Activated T-helper 17 cell treated with anti-CD3 and anti-CD28 coated beads, Interleukin-2, amount 50 U/mL, for 72 hours (primary cell): ENCODE data around the gene NBAS. TPM values are rescaled to one million over a fixed set of nuclear protein-coding genes. Genes with fewer than 3 reads are reported as not detected.
"Not testable (repeated sequence)": the region's sequence is repeated elsewhere in the genome, so short reads cannot be mapped to it uniquely, and the experiment has no call there.

Experiments
- ATAC-seq: fragments of 150-1000 bp; cut with Tn5 transposase; replicated peaks from 2 replicates; pipeline ENCODE4 v1.10.0; 2021; ENCODE audit warnings: mild to moderate bottlenecking, moderate library complexity
- H3K27ac Mint-ChIP-seq: one replicate; pipeline ENCODE4 v1.8.0; 2022; ENCODE audit warnings: mixed read lengths
- H3K27me3 Mint-ChIP-seq: one replicate; pipeline ENCODE4 v1.8.0; 2022; ENCODE audit warnings: mixed read lengths
- H3K36me3 Mint-ChIP-seq: one replicate; pipeline ENCODE4 v1.8.0; 2022; ENCODE audit warnings: low read depth, mild to moderate bottlenecking, mixed read lengths
- H3K4me1 Mint-ChIP-seq: one replicate; pipeline ENCODE4 v1.8.0; 2022; ENCODE audit warnings: mixed read lengths
- H3K4me3 Mint-ChIP-seq: one replicate; pipeline ENCODE4 v1.8.0; 2022; ENCODE audit warnings: mild to moderate bottlenecking, mixed read lengths
- H3K9me3 Mint-ChIP-seq: one replicate; pipeline ENCODE4 v1.8.0; 2022; ENCODE audit warnings: mixed read lengths
- total RNA-seq, 2 donors: library from RNA; stranded (reverse); gene quantifications; one replicate each; pipeline ENCODE4 v1.2.3, GENCODE V29; 2022

The NBAS gene
- total RNA-seq, 2 donors from 2014 or later = 36.3 to 39.5 TPM

DNA sequence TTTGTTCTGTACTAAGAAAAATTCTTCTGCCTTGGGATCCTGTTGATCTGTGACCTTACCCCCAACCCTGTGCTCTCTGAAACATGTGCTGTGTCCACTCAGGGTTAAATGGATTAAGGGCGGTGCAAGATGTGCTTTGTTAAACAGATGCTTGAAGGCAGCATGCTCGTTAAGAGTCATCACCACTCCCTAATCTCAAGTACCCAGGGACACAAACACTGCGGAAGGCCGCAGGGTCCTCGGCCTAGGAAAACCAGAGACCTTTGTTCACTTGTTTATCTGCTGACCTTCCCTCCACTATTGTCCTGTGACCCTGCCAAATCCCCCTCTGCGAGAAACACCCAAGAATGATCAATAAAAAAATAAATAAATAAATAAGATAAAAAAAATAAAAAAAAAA, 18.9 kb downstream of the NBAS start:
- not testable (repeated sequence) for H3K27ac Mint-ChIP-seq
- H3K36me3 Mint-ChIP-seq = peaks cover 64% of the 10 kb centered on the region

DNA sequence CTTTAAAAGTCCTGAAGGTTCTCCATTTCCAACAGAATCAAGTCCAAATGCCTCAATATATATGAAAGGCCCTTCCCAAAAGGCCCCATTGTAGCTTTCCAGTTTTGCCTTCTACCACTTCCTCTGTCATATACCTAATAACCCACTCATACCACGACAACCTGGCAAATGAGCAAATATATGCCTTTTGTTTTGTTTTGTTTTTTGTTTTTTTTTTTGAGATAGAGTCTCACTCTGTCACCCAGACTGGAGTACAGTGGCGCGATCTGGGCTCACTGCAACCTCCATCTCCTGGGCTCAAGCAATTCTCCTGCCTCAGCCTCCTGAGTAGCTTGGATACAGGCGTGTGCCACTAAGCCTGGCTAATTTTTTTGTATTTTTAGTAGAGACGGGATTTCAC, 20.6 kb downstream of the NBAS start:
- peak overlapping the region; percentile 11 for H3K27ac Mint-ChIP-seq
- peaks cover 20% of the 10 kb centered on the region for H3K4me1 Mint-ChIP-seq
- peaks cover 72% of the 10 kb centered on the region for H3K36me3 Mint-ChIP-seq
- not testable (repeated sequence) for H3K27me3 Mint-ChIP-seq, H3K4me3 Mint-ChIP-seq, H3K9me3 Mint-ChIP-seq, ATAC-seq

More for the DNA sequence above, 18.9 kb downstream of the NBAS start:
- not testable (repeated sequence) for H3K27me3 Mint-ChIP-seq, H3K9me3 Mint-ChIP-seq, ATAC-seq, H3K4me3 Mint-ChIP-seq
- peaks cover 17% of the 10 kb centered on the region for H3K4me1 Mint-ChIP-seq

DNA sequence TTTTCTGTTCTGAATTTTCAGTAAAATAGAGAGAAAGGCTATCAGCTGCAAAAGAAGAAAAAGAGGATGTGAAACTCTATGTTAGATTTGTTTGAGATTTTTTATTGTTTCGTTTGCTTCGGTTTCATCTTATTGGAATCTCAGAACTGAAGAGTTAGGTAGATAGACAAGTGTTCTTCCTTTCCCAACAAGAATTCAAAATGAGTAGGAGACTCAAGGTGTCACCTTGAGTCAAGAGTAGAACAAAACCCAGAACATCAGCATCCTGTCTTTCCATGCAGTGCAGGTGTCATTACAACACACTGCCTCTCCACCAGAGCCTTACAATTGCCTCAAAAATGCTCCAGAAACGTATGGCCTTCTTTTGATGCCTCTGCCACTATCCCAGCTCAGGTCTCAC, 21.1 kb downstream of the NBAS start:
- Mint-ChIP-seq H3K4me1 (peaks cover 20% of the 10 kb centered on the region), H3K27ac (peak overlapping the region; percentile 11), H3K36me3 (peaks cover 70% of the 10 kb centered on the region), H3K27me3 (no peaks in the 10 kb centered on the region), H3K4me3 (no peak overlapping the region), H3K9me3 (no peaks in the 10 kb centered on the region)
- ATAC-seq = no peak

DNA sequence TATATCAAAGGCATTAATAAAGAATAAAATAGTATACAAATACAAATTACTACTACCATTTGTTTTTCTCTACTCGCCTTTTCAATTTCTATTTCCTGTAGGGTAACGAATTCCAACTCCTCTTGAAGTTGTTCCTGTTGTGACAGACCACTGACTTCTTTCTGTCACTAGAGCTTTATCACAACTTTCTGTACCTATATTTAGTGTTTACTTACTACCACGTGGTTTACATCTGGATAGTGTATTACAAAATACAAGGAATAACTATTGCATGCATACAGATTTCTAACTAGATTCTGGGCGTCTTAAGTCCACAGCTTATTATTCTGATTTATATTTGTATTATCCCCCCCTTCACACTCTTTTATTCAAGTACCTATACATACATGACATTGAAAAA, 22.3 kb downstream of the NBAS start:
- Mint-ChIP-seq H3K4me1 (peaks cover 20% of the 10 kb centered on the region), H3K4me3 (no peak overlapping the region), H3K27me3 (no peaks in the 10 kb centered on the region), H3K27ac (no peak overlapping the region), H3K9me3 (no peaks in the 10 kb centered on the region), H3K36me3 (peaks cover 75% of the 10 kb centered on the region)
- no peak for ATAC-seq

DNA sequence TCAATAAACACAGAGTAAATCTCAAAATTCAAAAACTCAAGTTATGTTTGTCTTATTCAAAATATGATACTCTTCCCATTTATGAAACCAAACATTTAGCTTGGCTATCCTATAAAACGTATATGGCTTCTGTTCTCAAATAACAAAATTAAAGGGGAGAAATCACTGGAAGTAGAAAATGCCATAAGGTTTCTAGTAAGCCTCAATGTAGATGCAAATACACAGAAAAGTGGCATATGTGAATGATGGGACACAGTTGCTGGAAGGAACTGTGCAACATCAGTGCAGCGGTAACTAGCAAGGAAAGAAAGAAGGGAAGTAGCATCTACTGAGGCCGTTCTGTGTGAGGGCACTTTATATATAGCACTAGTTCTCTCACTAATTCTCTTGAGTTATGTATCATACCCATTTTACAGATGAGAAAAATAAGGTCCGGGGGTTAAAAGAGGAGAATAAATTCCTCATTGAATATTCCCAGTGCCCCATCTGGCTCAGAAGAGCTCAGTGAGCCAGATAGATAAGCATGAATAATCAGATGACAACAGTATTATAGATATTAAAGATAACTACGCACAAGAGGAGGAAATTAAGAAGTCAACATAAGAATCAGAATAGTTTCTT, 27.2 kb downstream of the NBAS start:
- no peak overlapping the region for H3K4me3 Mint-ChIP-seq
- peaks cover 83% of the 10 kb centered on the region for H3K36me3 Mint-ChIP-seq
- H3K27me3 Mint-ChIP-seq = no peaks in the 10 kb centered on the region
- ATAC-seq = no peak
- peaks cover 5% of the 10 kb centered on the region for H3K4me1 Mint-ChIP-seq
- no peaks in the 10 kb centered on the region for H3K9me3 Mint-ChIP-seq
- H3K27ac Mint-ChIP-seq = no peak overlapping the region

DNA sequence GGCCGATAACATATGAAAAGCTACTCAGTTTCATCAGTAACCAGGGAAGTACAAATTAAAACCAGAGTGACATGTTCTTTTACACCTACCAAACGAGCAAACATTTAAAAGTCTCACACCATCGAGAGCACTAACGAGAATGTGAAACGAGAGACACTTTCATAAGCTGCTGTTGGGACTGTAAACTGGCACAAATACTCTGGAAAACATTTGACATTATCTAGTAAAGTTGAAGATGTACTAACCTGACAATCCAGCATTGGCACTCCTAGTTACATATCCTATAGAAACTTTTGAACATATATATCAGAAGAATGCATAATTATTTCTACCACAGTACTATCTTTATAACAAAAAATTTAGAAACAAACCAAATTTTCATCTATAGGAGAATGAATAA, 28.1 kb downstream of the NBAS start:
- ATAC-seq = no peak
- Mint-ChIP-seq H3K4me1 (peaks cover 5% of the 10 kb centered on the region), H3K9me3 (no peaks in the 10 kb centered on the region), H3K36me3 (peaks cover 81% of the 10 kb centered on the region), H3K27ac (no peak overlapping the region), H3K27me3 (no peaks in the 10 kb centered on the region), H3K4me3 (no peak overlapping the region)

DNA sequence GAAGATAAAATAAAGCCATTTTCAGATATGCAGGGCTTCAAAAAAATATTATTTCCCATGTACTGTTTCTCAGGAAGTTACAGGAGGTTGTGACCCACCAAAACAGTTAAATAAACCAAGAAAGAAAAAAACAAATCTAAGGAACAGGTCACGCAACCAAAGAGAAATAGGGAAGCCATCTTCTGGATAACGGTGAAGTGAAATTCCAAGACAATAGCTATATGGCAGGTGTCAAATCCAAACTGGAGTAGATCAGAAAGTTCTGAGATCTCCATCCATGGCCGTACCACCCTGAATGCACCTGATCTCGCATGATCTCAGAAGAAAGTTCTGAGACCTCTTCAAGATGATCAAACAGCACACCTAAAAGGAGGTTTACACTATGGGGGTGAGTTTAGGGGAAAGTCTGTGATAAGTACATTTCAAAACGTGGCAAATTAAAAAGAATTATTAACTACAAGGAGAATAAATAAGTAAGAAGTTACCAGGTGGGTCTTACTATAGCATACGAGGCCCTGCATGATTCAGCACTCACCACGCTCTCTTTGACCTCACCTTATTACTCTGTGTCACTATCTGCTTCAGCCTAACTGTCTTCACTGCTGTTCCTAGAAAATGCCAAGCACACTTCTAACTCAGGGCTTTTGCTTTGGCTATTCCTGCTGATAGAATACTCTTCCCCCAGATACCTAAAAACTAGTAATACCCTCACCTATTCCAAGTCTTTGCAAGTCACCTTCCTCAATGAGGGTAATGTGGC, 29.9 kb downstream of the NBAS start:
- no peaks in the 10 kb centered on the region for H3K4me1 Mint-ChIP-seq
- H3K36me3 Mint-ChIP-seq = peaks cover 88% of the 10 kb centered on the region
- no peaks in the 10 kb centered on the region for H3K9me3 Mint-ChIP-seq
- no peak overlapping the region for H3K27ac Mint-ChIP-seq
- ATAC-seq = no peak
- H3K4me3 Mint-ChIP-seq = no peak overlapping the region
- no peaks in the 10 kb centered on the region for H3K27me3 Mint-ChIP-seq

DNA sequence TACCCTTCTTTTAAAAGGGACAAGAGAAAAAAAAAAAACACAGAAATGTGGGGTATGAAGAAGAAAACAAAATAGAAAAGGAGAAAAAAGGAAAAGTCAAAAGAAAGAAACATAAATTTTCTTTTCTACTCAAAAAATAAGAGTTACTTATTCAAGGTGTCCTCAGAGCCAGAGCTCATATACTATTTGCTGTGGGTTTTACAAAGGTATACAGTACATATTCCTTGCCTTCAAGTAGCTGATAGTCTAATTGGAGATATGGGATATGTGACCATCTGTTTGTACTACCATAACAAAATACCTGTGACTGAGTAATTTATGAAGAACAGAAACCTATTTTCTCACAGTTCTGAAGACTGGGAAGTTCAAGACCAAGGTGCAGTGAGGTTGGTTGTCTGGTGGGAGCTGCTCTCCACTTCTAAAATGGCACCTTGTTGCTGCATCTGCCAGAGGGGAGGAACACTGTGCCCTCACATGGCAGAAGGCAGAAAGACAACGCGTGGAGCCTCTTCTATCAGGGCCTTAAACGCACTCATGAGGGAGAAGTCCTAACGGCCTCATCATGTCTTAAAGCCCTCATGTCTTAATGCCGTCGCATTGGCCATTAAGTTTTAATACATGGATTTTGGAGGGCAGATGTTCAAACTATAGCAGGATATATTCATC, 33.9 kb downstream of the NBAS start:
- H3K4me3 Mint-ChIP-seq = no peak overlapping the region
- no peak for ATAC-seq
- no peaks in the 10 kb centered on the region for H3K9me3 Mint-ChIP-seq
- H3K27ac Mint-ChIP-seq = no peak overlapping the region
- H3K4me1 Mint-ChIP-seq = no peaks in the 10 kb centered on the region
- H3K27me3 Mint-ChIP-seq = no peaks in the 10 kb centered on the region
- peaks cover 80% of the 10 kb centered on the region for H3K36me3 Mint-ChIP-seq

DNA sequence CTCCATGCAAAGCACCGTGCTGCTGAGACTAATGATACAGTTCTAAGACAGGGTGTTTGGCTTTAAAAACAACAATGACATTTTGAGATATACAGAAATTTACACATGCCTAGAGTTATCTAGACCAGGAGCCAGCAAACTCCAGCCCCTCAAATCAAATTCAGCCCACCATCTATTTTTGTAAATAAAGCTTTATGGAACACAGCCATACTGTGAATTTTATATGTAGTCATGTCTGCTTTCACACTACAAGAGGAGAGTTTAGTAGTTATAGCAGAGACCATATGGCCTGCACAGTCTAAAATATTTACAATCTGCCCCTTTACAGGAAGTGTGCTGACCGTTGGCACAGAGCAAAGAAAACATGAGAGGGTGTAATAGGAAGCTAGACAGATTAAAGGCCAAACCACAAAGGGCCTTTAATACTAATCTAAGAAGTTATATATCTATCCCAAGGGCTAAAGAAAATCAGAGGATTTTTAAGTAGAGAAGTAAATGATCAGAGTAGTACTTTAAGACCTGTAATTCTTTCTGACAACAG, 39.4 kb downstream of the NBAS start:
- no peak overlapping the region for H3K4me3 Mint-ChIP-seq
- no peaks in the 10 kb centered on the region for H3K9me3 Mint-ChIP-seq
- no peaks in the 10 kb centered on the region for H3K4me1 Mint-ChIP-seq
- no peaks in the 10 kb centered on the region for H3K27me3 Mint-ChIP-seq
- no peak for ATAC-seq
- H3K36me3 Mint-ChIP-seq = peaks cover 53% of the 10 kb centered on the region
- no peak overlapping the region for H3K27ac Mint-ChIP-seq

DNA sequence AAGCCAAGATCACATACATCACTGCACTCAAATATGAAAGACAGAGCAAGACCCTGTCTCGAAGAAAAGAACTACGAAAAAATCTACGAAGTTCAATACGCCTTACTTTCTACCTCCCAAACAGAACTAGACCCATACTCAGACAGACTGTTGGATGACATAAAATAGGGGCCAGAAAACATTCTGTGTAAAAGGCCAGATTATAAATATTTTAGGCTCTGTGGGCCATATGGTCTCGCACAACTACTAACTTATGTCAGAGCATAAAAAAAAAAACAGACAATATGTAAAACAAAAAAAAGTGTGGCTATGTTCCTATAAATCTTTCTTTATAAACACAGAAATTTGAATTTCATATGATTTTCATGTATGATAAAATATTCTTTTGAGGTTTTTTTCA, 40.8 kb downstream of the NBAS start:
- Mint-ChIP-seq H3K36me3 (peaks cover 53% of the 10 kb centered on the region), H3K27ac (no peak overlapping the region), H3K27me3 (no peaks in the 10 kb centered on the region), H3K4me3 (no peak overlapping the region), H3K9me3 (no peaks in the 10 kb centered on the region), H3K4me1 (no peaks in the 10 kb centered on the region)
- ATAC-seq = no peak

DNA sequence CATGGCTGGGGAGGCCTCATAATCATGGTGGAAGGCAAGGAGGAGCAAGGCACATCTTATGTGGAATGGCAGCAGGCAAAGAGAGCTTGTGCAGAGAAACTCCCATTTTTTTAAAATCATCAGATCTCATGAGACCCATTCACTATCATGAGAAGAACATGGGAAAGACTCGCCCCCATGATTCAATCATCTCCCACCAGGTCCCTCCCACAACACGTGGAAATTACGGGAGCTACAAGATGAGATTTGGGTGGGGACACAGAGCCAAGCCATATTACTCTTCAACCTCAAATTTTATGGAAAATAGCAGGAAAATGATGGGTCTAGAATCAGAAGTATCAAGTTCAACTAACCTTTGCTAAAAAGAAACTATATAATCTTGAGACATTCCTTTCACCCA, 42.4 kb downstream of the NBAS start:
- not testable (repeated sequence) for H3K4me3 Mint-ChIP-seq

DNA sequence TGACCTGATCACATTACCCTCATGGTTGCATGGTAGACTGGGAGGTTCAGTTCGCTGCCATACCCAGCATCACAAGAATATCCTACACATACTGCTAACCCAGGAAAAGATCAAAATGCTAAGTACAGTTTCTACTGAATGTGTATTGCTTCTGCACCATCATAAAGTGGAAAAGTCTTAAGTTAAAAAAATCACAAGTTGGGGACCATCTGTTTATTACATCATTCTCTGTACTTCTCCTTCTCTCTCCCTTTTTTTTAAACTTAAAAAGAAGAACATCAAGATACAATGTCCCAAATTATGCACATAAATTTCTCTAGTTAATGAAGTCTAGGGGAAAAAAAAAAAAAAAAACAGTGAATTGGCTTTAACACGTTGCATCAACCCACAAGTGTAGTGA, 43.3 kb downstream of the NBAS start:
- no peak for ATAC-seq

More for the DNA sequence above, 42.4 kb downstream of the NBAS start:
- not testable (repeated sequence) for H3K4me1 Mint-ChIP-seq, H3K9me3 Mint-ChIP-seq, H3K27me3 Mint-ChIP-seq, ATAC-seq, H3K27ac Mint-ChIP-seq
- peaks cover 53% of the 10 kb centered on the region for H3K36me3 Mint-ChIP-seq

DNA sequence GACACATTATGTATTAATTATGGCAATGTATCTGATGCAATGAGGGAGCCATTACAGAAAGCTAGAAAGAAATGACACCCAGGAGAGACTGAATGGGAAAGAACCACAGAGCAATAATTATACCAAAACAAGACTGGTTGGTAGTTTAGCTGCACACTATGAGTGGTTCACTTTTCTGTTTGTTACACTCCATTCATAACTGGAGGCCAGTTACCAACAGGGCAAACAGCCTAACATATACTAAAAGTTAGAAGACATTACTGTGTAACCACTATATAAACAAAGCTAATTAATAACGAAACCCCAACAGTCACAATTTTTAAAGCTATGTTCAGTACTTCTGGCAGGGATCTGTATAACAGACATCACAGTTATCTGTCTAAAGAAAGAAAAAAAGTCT, 49.4 kb downstream of the NBAS start:
- Mint-ChIP-seq H3K27me3 (no peaks in the 10 kb centered on the region), H3K4me1 (no peaks in the 10 kb centered on the region), H3K9me3 (no peaks in the 10 kb centered on the region), H3K27ac (no peak overlapping the region), H3K4me3 (no peak overlapping the region), H3K36me3 (peaks cover 96% of the 10 kb centered on the region)
- peak; percentile 51 for ATAC-seq

More for the DNA sequence above, 43.3 kb downstream of the NBAS start:
- no peaks in the 10 kb centered on the region for H3K9me3 Mint-ChIP-seq
- H3K4me3 Mint-ChIP-seq = no peak overlapping the region
- no peaks in the 10 kb centered on the region for H3K27me3 Mint-ChIP-seq
- no peaks in the 10 kb centered on the region for H3K4me1 Mint-ChIP-seq
- peaks cover 54% of the 10 kb centered on the region for H3K36me3 Mint-ChIP-seq
- no peak overlapping the region for H3K27ac Mint-ChIP-seq

DNA sequence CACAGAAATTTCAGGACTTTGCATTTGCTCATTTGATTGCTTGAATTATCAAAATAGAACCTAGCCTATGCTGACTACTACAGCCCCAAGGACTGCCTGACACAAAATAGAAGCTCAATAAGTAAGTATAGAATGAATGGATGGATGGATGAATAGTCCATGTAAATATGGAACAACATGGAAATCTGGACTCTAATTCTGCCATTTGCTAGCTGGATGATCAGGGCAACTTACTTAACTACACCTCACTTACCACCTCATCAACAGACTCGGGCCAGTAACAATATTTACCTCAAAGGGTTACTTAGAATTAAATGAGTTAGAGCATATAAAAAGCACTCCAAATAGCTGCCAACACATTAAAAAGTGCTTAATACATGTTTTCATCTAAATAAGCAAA, 50.6 kb downstream of the NBAS start:
- H3K27ac Mint-ChIP-seq = no peak overlapping the region
- H3K36me3 Mint-ChIP-seq = peaks cover 96% of the 10 kb centered on the region
- H3K27me3 Mint-ChIP-seq = no peaks in the 10 kb centered on the region
- H3K4me1 Mint-ChIP-seq = no peaks in the 10 kb centered on the region
- ATAC-seq = no peak
- H3K4me3 Mint-ChIP-seq = no peak overlapping the region
- no peaks in the 10 kb centered on the region for H3K9me3 Mint-ChIP-seq

DNA sequence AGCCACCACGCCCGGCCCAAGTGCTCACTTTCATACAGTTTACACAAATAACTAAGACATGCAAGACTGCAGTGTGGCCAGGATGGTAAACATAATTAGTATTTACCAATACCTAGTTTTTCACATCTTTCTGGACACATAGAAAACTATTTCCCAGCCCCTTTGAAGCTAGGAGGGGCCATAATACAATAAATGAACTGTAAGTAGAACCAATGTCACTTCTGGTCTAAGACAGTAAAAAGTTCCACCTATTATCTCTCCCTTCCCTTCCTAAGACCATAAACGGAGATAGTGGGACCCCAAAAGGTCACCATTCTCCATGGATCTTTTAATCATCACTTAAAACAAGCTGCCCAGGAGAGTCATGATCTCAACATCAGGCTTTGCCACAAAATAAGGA, 51.0 kb downstream of the NBAS start:
- Mint-ChIP-seq H3K4me3 (no peak overlapping the region), H3K27ac (no peak overlapping the region), H3K27me3 (no peaks in the 10 kb centered on the region), H3K4me1 (peaks cover 4% of the 10 kb centered on the region), H3K9me3 (no peaks in the 10 kb centered on the region), H3K36me3 (peaks cover 96% of the 10 kb centered on the region)
- no peak for ATAC-seq
